ENCODE results near the gene DTNB.

Gene DTNB

DNA sequence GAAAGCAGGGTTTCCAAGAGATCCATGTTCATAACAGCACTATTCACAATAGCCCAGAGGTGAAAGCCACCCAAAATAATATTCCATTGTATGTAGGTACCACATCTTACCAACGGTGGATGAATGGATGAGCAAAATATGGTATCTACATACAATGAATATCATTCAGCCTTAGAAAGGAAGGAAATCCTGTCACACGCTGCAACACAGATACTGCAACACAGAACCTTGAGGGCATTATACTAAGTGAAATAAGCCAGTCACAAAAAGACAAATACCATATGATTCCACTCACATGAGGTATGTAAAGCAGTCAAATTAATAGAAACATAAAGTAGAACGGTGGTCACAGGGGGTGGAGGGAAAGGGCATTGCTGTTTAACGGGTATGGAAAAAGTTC is 155.7 kb downstream of the DTNB start:
- no peak overlapping the region for H3K4me3 ChIP-seq (ENCODE audit: control insufficient read depth, low read depth, low read length)
- TF ChIP-seq, protein P1, sequence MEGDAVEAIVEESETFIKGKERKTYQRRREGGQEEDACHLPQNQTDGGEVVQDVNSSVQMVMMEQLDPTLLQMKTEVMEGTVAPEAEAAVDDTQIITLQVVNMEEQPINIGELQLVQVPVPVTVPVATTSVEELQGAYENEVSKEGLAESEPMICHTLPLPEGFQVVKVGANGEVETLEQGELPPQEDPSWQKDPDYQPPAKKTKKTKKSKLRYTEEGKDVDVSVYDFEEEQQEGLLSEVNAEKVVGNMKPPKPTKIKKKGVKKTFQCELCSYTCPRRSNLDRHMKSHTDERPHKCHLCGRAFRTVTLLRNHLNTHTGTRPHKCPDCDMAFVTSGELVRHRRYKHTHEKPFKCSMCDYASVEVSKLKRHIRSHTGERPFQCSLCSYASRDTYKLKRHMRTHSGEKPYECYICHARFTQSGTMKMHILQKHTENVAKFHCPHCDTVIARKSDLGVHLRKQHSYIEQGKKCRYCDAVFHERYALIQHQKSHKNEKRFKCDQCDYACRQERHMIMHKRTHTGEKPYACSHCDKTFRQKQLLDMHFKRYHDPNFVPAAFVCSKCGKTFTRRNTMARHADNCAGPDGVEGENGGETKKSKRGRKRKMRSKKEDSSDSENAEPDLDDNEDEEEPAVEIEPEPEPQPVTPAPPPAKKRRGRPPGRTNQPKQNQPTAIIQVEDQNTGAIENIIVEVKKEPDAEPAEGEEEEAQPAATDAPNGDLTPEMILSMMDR (IDR thresholded peaks at IDR 0.05; ENCODE audit: control insufficient read depth, insufficient read depth, low read depth, low read length, missing control alignments), result no peak

DNA sequence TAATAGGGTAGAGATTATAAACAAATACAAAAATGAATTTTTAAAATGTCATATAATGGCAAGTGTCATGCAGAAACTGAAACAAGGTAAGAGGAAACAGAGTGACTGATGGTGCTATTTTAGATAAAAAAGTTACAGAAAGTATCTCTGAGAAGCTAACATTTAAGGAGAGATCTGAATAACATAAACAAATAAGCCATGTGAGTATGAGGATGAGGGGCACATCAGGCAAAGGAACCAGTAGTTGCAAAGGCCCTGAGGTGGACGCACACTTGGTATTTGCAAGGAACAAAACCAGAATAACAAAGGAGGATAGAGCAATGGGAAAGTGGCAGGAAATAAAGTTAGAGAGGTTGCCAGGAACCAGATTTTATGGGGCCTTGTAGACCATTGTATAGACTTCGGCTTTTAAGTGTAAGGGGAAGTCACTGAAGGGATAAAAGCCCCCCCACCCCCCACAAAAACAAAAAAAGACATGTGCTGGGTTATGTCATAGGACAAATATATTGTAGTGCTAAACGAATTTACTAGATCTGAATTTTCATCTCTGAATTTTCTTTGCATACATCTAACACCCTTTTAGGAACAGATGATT is 159.2 kb downstream of the DTNB start:
- no peak for DNase-seq (ENCODE audit: low read depth)
- no peak overlapping the region for H3K4me3 ChIP-seq (ENCODE audit: control insufficient read depth, low read depth, low read length)

More for the DNA sequence above, 155.7 kb downstream of the DTNB start:
- no peak for DNase-seq (ENCODE audit: low read depth)

DNA sequence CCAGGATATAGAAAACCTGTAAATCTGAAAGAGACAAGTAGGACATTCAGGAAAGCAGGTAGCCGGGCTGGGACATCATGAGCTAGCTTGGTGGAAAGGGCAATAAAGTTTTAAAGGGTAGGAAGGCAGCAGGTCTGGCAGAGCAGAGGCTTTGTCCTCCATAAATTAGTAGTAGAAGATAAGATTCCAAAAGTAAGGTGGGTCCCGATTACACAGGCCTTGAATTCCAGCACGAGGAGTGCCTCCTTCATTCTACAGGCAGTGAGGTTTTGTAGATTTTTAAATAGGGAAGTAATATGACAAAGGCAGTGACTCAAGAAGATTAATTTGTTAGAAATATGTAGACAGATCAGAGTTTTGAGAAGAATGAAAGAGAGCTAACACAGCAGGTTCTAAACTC is 160.7 kb downstream of the DTNB start:
- no peak for DNase-seq (ENCODE audit: low read depth)
- TF ChIP-seq, protein P1 (IDR thresholded peaks at IDR 0.05; ENCODE audit: control insufficient read depth, insufficient read depth, low read depth, low read length, missing control alignments), result no peak
- H3K4me3 ChIP-seq (ENCODE audit: control insufficient read depth, low read depth, low read length), result no peak overlapping the region

More for the DNA sequence above, 159.2 kb downstream of the DTNB start:
- TF ChIP-seq, protein P1 (IDR thresholded peaks at IDR 0.05; ENCODE audit: control insufficient read depth, insufficient read depth, low read depth, low read length, missing control alignments), result no peak

DNA sequence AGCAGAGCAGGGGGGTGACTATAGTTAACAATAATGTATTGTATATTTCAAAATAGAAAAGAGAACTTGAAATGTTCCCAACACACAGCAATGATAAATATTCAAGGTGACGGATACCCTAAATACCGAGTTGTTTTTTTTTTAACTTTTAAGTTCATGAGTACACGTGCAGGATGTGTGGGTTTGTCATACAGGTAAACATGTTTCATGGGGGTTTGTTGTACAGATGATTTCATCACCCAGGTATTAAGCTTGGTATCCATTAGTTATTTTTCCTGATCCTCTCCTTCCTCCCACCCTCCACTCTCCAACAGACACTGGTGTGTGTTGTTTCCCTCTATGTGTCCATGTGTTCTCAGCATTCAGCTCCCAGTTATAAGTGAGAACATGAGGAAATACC is 167.2 kb downstream of the DTNB start:
- no peak for DNase-seq (ENCODE audit: low read depth)
- TF ChIP-seq, protein P1 (IDR thresholded peaks at IDR 0.05; ENCODE audit: control insufficient read depth, insufficient read depth, low read depth, low read length, missing control alignments), result no peak

DNA sequence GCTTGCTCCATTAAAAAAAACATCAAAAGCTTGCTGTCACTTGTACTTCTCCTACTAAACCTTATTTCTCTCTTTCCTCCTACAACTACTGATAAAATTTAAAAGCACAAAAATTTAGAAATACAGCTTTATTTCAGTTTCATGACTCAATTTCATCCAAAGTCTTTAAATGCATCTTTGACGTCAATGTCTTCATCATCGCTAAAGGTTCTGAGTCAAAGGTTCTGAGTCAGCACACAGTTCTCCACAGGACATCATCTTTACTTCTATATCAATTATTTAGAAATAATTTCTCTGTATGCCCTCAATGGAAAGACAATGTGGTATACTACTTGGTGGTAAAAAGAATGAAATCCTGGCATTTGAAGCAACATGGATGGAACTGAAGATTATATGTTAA is 167.8 kb downstream of the DTNB start:
- DNase-seq (ENCODE audit: low read depth), result no peak

More for the DNA sequence above, 167.2 kb downstream of the DTNB start:
- no peak overlapping the region for H3K4me3 ChIP-seq (ENCODE audit: control insufficient read depth, low read depth, low read length)

DNA sequence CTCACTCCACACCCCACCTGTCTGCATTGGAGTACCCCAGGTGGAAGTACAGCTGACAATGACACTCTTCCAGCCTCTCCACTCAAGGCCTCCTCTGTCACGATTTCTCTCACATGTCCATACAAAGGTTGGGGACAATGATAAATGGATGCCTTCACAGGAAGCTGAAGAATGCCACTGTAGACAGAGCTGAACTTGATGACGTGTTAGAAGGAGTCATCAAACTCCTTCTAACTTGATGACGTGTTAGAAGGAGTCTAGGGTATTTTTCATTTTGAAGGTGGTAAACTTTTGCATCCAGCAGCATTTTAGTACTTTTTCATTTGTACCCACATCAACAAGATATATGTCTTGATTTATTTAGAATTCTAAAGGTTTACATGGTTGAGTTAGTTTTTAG is 168.2 kb downstream of the DTNB start:
- no peak for DNase-seq (ENCODE audit: low read depth)
- TF ChIP-seq, protein P1 (IDR thresholded peaks at IDR 0.05; ENCODE audit: control insufficient read depth, insufficient read depth, low read depth, low read length, missing control alignments), result no peak
- H3K4me3 ChIP-seq (ENCODE audit: control insufficient read depth, low read depth, low read length), result no peak overlapping the region

More for the DNA sequence above, 167.8 kb downstream of the DTNB start:
- TF ChIP-seq, protein P1 (IDR thresholded peaks at IDR 0.05; ENCODE audit: control insufficient read depth, insufficient read depth, low read depth, low read length, missing control alignments), result no peak
- no peak overlapping the region for H3K4me3 ChIP-seq (ENCODE audit: control insufficient read depth, low read depth, low read length)
